ENCODE results near the gene C2CD3. TPM values are rescaled to one million over a fixed set of nuclear protein-coding genes. Genes with fewer than 3 reads are reported as not detected.

Gene C2CD3
- total RNA-seq, 1 donor from 2014 or later, result 3.7 TPM

DNA sequence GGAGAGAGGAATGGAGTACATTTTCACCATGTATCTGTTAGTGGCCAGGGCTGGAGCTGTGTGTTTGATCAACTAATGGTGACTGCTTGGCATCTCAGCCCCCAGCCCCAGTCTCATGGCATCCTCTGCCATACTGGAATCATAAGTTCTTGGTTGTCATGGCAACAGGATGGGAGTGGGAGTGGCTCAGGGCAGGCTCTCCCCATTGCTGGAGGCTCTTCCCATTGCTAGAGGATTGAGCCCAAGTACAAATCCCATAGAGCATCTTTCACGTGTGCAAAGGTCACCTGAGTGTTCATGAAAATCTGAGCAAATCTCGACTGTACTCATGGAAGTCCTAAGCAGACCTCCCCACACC, 205.1 kb downstream of the C2CD3 start:
- TF ChIP-seq, protein P1, sequence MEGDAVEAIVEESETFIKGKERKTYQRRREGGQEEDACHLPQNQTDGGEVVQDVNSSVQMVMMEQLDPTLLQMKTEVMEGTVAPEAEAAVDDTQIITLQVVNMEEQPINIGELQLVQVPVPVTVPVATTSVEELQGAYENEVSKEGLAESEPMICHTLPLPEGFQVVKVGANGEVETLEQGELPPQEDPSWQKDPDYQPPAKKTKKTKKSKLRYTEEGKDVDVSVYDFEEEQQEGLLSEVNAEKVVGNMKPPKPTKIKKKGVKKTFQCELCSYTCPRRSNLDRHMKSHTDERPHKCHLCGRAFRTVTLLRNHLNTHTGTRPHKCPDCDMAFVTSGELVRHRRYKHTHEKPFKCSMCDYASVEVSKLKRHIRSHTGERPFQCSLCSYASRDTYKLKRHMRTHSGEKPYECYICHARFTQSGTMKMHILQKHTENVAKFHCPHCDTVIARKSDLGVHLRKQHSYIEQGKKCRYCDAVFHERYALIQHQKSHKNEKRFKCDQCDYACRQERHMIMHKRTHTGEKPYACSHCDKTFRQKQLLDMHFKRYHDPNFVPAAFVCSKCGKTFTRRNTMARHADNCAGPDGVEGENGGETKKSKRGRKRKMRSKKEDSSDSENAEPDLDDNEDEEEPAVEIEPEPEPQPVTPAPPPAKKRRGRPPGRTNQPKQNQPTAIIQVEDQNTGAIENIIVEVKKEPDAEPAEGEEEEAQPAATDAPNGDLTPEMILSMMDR (IDR thresholded peaks at IDR 0.05; ENCODE audit: insufficient read depth, low read length, severe bottlenecking), result no peak

DNA sequence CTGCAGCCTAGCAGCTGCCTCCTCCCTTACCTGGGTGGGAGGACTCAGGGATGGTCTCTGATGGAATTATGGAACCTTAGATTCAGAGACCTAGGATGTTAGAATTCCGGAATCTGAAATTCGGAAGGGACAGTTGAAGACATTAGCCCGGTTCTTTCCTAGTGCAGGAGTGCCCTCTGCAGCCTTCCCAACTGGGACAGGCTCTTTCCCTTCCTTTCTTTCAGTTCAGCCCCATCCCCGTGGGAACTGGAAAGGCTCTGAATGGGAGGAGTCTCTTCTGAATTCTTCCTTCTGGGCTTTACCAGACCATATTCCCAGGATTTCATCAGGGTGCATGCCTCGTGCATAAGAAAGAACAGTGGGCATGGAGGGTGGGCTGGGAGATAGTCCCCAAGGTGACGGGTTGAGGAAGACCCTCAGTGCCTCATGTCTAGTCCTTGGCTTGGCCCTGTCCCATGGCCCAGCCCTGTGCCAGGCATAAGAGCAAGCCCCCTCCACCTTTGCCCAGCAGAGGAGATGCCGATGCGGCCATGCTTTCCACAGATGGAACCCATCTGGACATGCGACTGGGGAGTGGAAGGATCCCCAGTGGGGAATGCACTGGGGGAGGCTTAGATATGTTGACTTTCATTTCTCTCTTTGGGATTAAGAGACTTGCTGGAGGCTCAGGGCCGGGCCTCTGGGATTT, 205.6 kb downstream of the C2CD3 start:
- Histone ChIP-seq H3K27me3 (ENCODE audit: control insufficient read depth, insufficient read depth, low read length) (no peaks in the 10 kb centered on the region), H3K4me3 (ENCODE audit: low read depth, low read length) (no peak overlapping the region), H3K36me3 (ENCODE audit: control insufficient read depth, insufficient read depth, low read length) (no peaks in the 10 kb centered on the region)
- no peak for DNase-seq (ENCODE audit: low read depth)
- no peak for FAIRE-seq
- TF ChIP-seq, protein P1 (IDR thresholded peaks at IDR 0.05; ENCODE audit: insufficient read depth, low read length, severe bottlenecking), result no peak

More for the DNA sequence above, 205.1 kb downstream of the C2CD3 start:
- no peak for FAIRE-seq
- Histone ChIP-seq H3K36me3 (ENCODE audit: control insufficient read depth, insufficient read depth, low read length) (no peaks in the 10 kb centered on the region), H3K4me3 (ENCODE audit: low read depth, low read length) (no peak overlapping the region), H3K27me3 (ENCODE audit: control insufficient read depth, insufficient read depth, low read length) (no peaks in the 10 kb centered on the region)
- no peak for DNase-seq (ENCODE audit: low read depth)

DNA sequence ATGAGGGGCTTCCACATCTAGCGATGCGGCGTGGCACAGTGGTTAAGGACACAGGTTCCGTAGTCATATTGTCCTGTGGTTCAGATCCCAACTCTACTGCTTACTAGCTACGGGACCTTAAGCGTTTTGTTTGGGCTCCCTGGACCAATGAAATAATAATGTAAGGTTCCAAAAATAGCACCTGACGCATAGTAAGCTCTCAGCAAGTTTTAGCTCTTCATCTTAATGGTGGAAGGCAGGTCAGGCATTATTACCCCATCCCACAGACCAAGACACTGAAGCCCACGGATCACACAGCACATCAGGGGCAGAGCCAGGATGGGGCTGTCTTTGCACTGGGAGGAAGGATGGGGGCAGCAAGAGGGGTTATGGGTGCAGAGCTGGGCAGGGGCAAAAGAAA, 206.9 kb downstream of the C2CD3 start:
- DNase-seq (ENCODE audit: low read depth) (no peak), FAIRE-seq (no peak)
- Histone ChIP-seq H3K36me3 (ENCODE audit: control insufficient read depth, insufficient read depth, low read length) (no peaks in the 10 kb centered on the region), H3K27me3 (ENCODE audit: control insufficient read depth, insufficient read depth, low read length) (no peaks in the 10 kb centered on the region), H3K4me3 (ENCODE audit: low read depth, low read length) (no peak overlapping the region)
- TF ChIP-seq, protein P1 (IDR thresholded peaks at IDR 0.05; ENCODE audit: insufficient read depth, low read length, severe bottlenecking), result no peak

Other genes starting within 250 kb of the C2CD3 start
- under 0.01 and 0.38 TPM in 2 replicates for gene DNAJB13, start 220.0 kb downstream of the C2CD3 start, total RNA-seq
- gene UCP2, start 188.2 kb downstream of the C2CD3 start, total RNA-seq, result 0.26 and 1.0 TPM in 2 replicates
- gene UCP3, start 161.9 kb downstream of the C2CD3 start, total RNA-seq, result under 0.01 and 0.26 TPM in 2 replicates
- gene PPME1, start 287 bp upstream of the C2CD3 start, total RNA-seq, result 12.6 and 19.2 TPM in 2 replicates
- under 0.01 and 0.26 TPM in 2 replicates for gene P4HA3, start 140.6 kb upstream of the C2CD3 start, total RNA-seq
- gene PGM2L1, start 227.4 kb upstream of the C2CD3 start, total RNA-seq, result 1.1 and 9.5 TPM in 2 replicates

Measured in bronchial epithelial cell (primary cell).